HG03025 (cell line): ENCODE data around the gene RFT1.

Experiments used
- ATAC-seq: cut with Tn5 transposase; IDR thresholded peaks from one replicate; pipeline ENCODE4 v1.9.1; 2021; ENCODE audit warnings: mild to moderate bottlenecking, moderate library complexity; ENCODE audit not compliant: unreplicated experiment, low FRiP score

RFT1 gene

DNA sequence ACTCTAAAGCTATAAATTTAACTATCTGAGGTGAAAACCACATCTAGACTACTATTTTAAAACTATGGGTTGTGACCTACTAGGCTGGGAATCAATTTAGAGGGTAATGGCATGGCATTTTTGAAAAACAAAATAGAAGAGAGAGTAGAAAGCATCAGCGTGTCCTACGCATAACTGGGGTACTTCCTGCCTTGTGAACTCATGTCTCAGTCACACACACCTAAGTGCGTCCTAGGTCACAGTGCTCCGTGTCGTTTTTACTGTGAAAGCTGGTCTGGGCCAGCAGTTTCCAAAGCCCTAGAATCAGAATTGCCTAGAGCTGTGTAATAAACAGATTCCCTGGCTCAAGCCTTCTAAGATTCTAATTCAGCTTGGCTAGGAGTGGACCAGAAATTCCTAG lies 32.3 kb downstream of the RFT1 start:
- ATAC-seq: no peak

DNA sequence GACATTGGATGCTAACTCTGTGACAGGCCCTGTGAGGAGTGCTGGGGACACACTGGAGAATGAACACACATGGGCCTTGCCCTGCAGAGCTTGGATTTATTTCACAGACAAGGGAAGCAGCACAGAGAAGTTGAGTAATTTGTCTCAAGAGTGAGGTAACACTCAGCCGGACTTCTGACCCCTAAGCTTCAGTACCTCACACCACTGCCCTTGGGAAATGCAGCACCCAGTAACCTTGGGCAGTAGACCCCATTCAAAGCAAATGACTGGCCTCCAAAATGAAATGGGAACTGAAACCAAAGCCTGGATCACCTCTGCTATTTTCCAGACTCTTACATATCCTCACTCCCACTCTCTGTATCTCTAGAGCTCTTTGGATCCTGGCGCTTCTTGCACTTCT lies 37.3 kb downstream of the RFT1 start:
- no peak for ATAC-seq

DNA sequence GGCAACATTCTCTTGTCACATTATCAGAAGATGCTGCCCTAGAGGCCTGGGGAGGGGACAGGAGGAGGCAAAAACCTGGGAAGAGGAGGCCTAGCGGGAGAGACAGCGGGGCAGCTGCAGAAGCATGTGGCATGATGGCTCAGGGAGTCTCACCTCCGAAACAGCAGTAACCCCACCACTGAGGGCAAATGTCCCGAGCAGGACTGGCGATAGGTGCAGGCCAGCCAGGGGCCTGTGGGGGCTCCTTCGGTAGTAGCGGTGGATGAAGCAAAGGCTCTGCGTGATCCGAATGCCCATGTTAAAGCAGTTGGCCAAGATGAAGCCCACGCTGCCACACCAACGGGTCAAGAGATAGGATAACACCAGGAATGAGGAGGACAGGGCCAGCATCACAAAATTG lies 38.0 kb downstream of the RFT1 start:
- ATAC-seq: no peak

DNA sequence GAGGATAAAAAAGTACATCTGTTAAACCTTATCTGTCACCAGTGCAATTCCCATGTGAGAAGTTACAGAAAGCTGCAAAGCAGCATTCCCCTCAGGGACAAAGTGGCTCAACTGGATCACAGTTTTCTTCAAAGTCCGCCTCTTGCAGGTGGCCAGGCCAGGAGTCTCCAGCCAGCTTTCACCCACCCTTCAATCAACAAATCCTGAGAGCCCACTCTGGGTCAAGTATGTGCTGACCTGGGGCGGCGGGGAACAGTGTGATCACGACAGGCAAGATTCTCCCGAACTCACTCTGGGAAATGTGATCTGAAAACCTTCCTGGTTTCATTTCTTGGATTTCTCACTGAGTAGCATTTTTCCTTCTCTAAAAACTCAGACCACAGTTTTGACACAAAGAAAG lies 39.2 kb downstream of the RFT1 start:
- ATAC-seq: no peak

DNA sequence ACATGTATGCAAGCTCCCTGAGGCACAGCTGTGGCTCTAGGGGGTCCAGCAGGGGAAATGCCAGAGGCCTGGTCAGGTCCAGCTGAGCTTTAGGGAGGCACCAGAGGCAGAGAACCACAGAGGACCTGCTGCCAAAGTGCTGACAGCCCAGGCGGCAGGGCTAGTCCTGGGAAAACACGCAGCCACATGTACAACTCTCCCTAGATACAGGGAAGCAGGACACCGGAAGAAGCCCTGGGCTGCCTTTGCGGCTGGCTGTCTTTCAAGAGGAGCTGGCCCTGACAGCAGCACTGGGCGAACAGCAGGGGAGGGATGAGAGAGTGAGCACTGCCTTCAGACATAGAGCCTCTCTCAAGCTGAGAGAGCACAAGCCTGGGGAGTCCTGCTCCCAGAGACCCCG lies 40.7 kb downstream of the RFT1 start:
- no peak for ATAC-seq

DNA sequence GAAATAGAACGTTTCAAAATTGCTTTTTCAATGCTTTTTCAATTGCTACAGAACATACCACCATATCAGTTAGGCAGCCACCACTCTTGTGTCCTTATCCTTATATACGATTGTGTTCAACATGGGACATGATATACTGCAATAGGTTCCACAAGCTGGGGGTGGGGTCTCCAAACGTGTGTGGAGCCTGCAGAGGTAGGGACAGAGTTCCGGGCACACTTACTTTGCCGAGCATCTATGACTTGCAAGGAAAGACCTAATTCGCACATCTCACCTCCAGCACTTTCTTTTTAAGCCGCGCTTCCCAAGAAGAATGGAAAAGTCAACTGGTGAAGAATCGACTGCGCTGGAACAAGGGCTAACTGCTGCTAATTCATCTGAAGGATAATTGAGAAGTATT lies 44.8 kb downstream of the RFT1 start:
- ATAC-seq: no peak

DNA sequence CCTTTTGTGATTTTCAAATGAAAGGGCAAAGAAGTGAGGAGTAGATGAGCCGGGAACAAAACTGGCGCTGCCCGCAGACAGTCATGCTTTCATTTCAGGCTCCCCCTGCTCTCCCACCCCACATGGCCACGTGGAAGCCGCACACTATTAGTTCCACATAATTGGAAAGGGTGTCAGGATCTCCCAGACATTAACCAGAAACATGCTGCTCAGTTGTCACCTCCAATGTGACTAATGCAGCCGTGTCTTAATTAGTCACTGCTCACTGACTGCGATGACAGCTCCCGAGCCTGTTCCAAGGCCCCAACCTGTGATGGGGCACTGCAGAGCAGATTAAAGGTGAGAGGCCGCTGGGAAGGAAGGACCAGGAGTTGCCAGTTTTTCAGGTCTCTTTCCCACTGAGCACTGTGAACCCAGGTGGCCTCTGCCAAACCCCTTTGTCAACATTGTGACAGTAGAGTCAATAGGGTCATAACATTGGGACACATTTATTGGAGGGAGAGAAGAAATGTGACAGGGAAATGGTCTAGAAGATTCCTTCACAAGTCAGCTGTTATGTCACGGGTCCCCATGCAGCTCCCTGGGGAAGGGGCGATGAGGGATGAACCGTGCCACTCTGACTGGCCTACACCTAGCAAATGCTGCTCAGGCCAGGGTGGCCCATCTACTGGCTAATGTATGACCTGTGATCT lies 45.8 kb downstream of the RFT1 start:
- ATAC-seq: no peak

DNA sequence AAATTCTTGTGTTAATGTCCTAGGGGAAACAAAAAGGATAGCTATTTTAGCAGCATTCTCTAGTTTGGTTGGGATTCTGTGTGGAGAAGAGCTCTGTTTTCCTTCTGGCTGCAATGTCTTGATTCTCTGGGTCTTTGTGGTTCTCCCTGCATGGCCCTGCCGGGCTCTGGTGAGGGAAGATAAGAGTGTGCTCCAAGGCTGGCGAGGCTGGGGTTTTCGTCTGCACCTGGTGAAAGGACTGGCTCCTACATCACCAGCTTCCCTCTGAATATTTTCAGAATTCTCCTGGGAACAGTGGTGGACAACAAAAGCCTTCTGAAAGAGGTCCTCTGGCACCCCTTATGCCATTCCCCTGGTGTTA lies 46.3 kb downstream of the RFT1 start:
- ATAC-seq: no peak

DNA sequence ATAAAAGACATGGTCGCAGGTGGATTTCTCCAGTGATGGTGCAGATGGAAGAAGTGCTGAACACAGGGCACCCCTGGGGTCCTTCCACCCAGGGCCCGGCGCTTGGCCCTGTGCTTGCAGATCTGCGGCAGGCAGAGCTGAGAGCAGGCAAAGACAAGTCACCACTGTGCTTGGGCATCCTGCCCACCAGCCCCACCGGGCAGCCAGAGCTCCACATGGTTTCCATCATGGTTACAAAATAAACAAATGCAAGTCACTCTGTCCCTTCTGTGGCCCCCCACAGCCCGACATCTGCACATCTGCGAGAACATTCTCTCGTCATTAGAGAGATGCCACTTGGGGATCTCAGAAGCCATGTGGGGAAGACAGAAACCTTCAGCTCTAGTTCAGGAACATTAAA lies 46.7 kb downstream of the RFT1 start:
- ATAC-seq: no peak

DNA sequence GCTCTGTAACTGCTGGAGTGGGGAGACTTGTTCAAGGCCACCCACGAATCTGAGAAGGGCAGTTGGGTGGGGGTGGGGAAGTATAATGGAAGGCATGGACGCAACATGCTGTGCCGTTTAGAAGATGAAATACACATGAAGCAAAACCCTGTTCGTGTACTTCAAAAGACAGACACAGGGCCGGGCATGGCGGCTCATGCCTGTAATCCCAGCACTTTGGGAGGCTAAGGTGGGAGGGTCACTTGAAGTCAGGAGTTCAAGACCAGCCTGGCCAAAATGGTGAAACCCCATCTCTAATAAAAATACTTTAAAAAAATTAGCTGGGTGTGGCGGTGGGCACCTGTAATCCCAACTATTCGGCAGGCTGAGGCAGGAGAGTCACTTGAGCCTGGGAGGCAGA lies 47.5 kb downstream of the RFT1 start:
- no peak for ATAC-seq

DNA sequence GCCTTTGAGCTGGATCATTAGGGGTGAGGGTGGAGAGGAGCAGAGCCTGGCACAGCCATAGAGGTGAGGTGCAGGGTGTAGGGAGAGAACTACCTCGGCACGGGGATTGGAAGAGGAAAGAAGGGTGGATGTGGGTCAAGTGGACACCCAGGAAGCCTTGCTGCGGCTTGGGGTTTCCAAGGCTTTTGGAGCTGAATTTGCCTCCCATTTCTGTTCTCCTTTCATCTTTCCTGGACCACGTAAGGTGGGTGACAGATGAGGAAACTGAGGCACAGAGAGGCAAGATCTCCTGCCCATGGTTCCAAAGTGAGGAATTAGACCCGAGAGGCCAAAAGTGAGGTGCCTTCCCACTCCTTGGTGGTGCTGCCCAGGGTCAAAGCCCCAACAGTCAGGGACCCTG lies 48.9 kb downstream of the RFT1 start:
- no peak for ATAC-seq

DNA sequence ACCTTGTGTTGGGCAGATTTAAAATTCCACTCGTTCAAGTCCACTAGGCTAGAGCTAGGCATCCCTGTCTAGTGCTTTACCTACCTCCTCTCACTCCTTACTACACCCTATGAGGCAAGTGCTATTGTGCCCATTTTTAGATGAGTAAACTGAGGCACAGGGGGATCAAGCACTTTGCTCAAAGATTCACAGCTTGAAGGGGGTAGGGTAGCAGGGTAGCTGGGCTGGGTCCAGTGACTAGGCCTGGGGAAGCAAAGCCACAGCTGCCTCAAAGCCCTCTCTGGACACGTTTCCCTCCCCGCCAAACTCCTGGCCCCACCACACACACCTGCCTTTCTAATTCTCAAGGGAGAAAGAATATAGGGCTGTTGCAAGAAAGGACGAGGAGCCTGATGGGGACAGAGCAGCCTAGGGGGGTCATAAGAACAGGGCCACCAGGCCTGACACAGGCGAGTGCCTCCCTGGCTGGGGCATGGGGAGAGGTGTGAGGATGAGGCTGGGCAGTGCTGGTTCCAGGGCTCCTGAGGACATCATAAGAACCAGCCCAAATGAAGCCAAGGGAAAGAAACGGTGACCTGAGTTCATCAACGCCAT lies 49.5 kb downstream of the RFT1 start:
- no peak for ATAC-seq

DNA sequence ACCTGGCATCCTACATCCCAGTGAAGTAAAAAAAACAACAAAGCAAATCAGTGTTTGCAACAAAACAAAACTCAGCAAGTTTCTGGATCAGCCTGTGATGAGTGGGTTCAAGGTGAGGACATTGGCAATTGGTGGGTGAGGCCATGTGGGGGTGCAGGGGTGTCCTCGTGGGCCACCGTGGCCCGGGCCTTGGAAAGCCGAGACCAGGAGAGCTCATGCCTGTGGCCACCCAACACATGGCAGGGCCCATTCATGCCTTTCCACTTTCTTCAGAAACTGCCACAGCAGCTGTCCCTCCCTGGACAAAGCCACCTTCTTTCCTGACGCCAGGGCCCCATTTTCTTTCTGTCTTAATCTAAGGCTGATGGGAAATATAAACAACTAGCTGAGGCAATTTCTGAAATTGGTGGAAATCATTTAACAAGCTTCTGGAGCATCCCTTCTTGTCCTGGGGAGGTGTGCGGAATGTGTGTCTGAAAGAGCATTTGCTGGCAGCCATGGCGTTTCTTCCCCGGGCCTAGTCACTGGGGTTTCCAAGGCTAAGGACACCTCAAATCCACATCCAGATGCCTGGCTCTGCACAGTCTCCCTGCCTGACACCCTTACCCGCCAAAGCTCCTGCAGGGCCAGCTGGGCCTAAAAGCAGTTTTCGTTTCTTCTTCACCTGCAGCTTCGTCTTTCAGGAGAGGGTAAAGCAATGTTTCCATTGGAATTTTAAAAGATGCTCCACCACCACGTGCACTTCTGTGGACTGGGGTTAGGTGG lies 50.3 kb downstream of the RFT1 start:
- ATAC-seq: no peak

DNA sequence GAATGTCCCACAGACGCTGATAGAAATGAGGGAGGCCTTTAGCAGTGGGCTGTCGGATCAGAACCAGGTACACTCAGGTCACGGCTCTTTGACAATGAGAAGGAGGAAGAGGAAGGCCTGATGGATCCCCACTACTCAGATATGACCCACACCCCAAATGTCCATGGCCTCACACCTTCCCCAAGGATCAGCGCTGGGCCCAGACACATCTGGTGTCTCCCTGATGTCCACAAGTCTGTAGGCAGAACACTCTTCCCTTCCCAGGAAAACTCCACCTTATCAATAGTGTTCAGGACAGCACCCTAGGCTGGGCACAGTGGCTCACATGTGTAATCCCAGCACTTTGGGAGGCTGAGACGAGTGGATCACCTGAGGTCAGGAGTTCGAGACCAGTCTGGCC lies 51.1 kb downstream of the RFT1 start:
- ATAC-seq: no peak

DNA sequence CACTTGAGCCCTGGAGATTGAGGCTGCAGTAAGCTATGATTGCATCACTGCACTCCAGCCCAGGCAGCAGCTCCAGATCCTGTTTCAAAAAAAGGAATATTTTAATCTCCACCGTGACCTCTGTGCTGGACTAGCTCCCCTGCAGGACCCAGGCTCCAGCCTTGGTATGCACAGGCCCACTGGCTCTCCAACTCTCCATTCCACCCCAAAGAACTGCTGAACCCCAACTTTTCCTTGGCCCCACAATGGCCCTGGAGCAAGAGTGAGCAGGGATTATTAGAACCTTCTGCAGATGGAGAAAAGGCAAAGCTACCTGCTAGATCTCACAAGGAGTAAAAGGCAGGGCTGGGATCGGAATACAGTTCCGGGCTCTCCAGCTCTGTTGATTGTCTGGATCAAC lies 51.6 kb downstream of the RFT1 start:
- ATAC-seq: no peak

DNA sequence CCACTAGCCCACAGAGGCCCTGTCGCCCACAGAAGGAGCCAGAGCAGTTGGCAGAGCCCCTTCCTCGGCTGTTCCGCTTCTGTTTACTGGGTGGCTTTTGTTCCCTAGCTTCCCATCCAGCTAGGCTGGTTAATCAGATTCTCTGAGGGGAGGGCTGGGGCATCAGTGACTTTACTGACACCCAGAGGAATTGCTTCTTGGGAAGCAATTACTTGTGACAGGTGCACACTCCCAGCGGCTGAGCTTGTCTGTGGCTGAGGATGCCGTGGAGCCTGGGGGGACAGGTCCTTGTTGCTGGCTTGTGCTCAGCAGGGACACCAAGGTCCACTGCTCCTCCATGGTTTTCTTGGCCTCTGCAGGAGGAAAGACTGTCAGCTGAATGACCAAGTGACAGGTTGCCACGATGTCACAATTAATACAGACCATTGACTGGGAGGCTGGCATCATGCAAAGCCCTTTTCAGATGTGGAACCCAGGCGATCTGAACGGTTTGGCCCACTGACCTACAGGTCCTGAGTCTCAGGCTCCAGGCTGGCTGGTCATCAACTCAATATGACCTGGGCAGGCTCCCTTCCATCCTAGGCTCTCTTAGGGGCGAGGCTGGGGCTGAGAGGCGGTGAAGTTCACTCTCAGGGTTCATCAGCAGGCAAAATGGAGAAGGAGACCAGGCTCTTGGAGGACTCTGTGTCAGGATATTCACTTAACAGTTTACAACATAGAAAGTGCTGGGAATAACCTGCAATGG lies 52.6 kb downstream of the RFT1 start:
- ATAC-seq: no peak

DNA sequence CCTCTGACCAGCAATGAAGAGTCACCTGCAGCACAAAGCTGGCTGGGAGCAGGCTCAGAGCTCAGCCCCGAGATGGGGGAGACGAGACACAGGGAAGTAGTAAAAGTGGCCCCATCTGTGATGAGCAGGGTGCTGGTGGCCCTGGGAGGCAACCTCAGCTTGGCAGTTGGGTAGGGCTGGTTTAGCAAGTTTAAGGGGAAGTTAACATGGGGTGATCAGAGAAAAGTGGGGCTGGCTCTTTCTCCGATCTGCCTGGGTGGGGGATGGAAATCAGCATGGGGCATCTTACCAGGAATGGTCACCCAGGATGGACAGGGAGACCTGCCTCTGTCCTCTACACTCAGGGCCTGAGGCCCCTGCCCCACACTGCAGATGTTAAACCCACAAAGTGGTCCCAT lies 54.5 kb downstream of the RFT1 start:
- no peak for ATAC-seq

DNA sequence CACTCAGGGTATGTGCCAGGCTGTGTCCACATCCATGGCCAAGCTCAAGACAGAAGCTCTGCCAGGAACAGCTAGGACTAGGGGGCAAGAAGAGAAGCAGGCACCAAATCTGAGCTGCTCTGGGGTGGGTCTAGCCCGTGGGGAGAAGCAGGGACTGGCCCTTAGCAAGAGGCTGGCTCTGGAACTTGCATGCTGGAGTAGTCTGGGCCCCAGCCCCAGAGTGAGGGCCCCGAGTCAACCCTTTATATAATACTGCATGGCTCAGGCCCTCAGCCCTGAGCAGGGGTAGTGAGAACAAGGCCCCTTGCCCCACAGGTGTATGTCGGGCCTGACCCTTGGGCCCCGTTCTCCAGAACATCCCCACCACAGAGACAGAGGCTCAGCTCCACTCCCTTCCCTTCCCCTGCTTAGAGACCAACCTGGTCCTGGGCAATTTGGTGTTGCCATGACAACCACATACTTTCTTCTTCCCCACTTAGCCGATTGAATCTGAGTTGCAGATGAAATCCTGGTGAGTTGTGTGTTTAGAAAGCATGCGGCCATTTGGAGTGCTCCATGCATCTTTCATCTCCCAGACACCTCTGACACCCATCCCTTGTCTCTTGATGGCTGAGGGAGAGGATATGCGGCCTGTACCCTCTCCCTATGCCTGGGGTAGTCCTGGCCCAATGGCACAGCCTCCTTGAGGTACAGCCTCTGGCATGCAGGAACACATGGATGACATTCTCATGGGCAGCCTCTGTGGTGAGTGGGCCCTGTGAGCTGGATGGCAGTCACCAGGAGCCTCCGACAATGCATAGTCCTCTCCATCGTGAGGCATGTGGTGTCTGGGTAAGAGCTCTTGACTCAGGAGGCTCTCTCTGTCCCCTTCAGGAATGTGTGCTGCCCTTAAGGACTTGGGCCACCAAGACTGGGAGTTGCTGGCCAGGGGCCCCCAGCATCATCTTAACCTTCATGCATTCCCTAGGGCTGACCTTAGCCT lies 55.2 kb downstream of the RFT1 start:
- ATAC-seq: no peak

DNA sequence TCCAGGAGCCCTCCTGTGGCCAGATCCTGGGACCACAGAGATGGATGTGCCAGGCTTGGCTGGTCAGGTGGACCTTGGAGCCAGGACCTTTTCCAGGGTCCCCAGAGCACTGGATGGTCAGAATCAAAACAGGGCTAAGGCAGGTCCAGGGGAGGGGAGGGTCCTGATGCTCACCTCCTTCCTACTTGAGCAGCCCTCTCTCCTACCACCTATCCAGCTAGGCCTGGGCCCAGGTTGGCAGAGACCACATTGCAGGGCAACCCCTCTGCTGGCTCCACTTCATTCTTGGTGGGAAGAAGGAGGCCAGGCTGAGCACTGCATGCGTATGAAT lies 55.9 kb downstream of the RFT1 start:
- ATAC-seq: no peak
